GM19239 (cell line): ENCODE results near the gene COPS9.

Experiments
- DNase-seq: peaks from one replicate; pipeline ENCODE4 v3.0.0; 2011; ENCODE audit warnings: low spot score; ENCODE audit not compliant: insufficient read length
- FAIRE-seq: peaks from 2 replicates; lab custom pipeline; 2011; peaks lifted over from hg19 to GRCh38; lab: Jason Lieb, UNC

Gene COPS9

GRCh38 chr2:240166761-240167587 is 30.9 kb upstream of the COPS9 start:
- no peak for FAIRE-seq

GRCh38 chr2:240166191-240166590 is 30.1 kb upstream of the COPS9 start:
- FAIRE-seq: no peak
- no peak for DNase-seq

More at GRCh38 chr2:240166761-240167587, 30.9 kb upstream of the COPS9 start:
- DNase-seq: no peak

- FAIRE-seq (no peak), DNase-seq (no peak)
Measured at GRCh38 chr2:240165661-240166060, 29.6 kb upstream of the COPS9 start.

GRCh38 chr2:240165034-240165433 is 28.9 kb upstream of the COPS9 start:
- no peak for FAIRE-seq

GRCh38 chr2:240164586-240164985 is 28.5 kb upstream of the COPS9 start:
- FAIRE-seq (no peak), DNase-seq (no peak)

More at GRCh38 chr2:240165034-240165433, 28.9 kb upstream of the COPS9 start:
- DNase-seq: no peak

- FAIRE-seq (no peak), DNase-seq (no peak)
Measured at GRCh38 chr2:240163844-240164574, 27.9 kb upstream of the COPS9 start.

- DNase-seq: no peak
- FAIRE-seq: no peak
Measured at GRCh38 chr2:240162939-240163714, 27.0 kb upstream of the COPS9 start.

- no peak for FAIRE-seq
- no peak for DNase-seq
Measured at GRCh38 chr2:240162531-240162930, 26.4 kb upstream of the COPS9 start.

GRCh38 chr2:240162032-240162431 is 25.9 kb upstream of the COPS9 start:
- FAIRE-seq (no peak), DNase-seq (no peak)

- DNase-seq (no peak), FAIRE-seq (no peak)
Measured at GRCh38 chr2:240161087-240161750, 25.1 kb upstream of the COPS9 start.

GRCh38 chr2:240160291-240161086 is 24.4 kb upstream of the COPS9 start:
- DNase-seq: no peak

GRCh38 chr2:240159251-240159839 is 23.2 kb upstream of the COPS9 start:
- FAIRE-seq (no peak), DNase-seq (no peak)

More at GRCh38 chr2:240160291-240161086, 24.4 kb upstream of the COPS9 start:
- FAIRE-seq: no peak

- DNase-seq (no peak), FAIRE-seq (no peak)
Measured at GRCh38 chr2:240157147-240157470, 21.0 kb upstream of the COPS9 start.

- no peak for DNase-seq
- no peak for FAIRE-seq
Measured at GRCh38 chr2:240156435-240157146, 20.5 kb upstream of the COPS9 start.

- FAIRE-seq (no peak), DNase-seq (no peak)
Measured at GRCh38 chr2:240155745-240156390, 19.8 kb upstream of the COPS9 start.

GRCh38 chr2:240155048-240155744 is 19.1 kb upstream of the COPS9 start:
- DNase-seq: no peak
- FAIRE-seq: no peak

GRCh38 chr2:240154606-240155005 is 18.5 kb upstream of the COPS9 start:
- DNase-seq (no peak), FAIRE-seq (no peak)
